Keratinocyte (primary cell): ENCODE results near the gene EHBP1. TPM values are rescaled to one million over a fixed set of nuclear protein-coding genes. Genes with fewer than 3 reads are reported as not detected.
"Not testable (repeated sequence)": the region's sequence is repeated elsewhere in the genome, so short reads cannot be mapped to it uniquely, and the experiment has no call there.

Source experiments
- DNase-seq: peaks from one replicate; pipeline ENCODE4 v3.0.0-alpha.2; 2011; ENCODE audit warnings: low read depth, missing footprints, low spot score
- FAIRE-seq: peaks from 2 replicates; lab custom pipeline; 2011; peaks lifted over from hg19 to GRCh38; lab: Jason Lieb, UNC
- H2AFZ ChIP-seq: 2 replicates; pipeline ENCODE4 v1.6.0; 2012; ENCODE audit warnings: low read length, control low read depth, inconsistent platforms; ENCODE audit not compliant: control insufficient read depth
- H3K27ac ChIP-seq: 2 replicates; pipeline ENCODE4 v1.5.1; 2011; ENCODE audit warnings: low read length; ENCODE audit not compliant: control insufficient read depth, insufficient read depth
- H3K27me3 ChIP-seq: 3 replicates; pipeline ENCODE4 v1.6.0; 2011; ENCODE audit warnings: low read length; ENCODE audit not compliant: control insufficient read depth, insufficient read depth; ENCODE audit errors: extremely low read depth
- H3K36me3 ChIP-seq, 2 experiments: 2 replicates in 1 of 2; 3 replicates in 1 of 2; pipeline ENCODE4 v1.5.1; 2011; ENCODE audit warnings: low read length in 2 of 2, mild to moderate bottlenecking in 1 of 2; ENCODE audit not compliant: control insufficient read depth in 2 of 2, insufficient read depth in 2 of 2; ENCODE audit errors: extremely low read depth in 1 of 2
- H3K4me1 ChIP-seq: 3 replicates; pipeline ENCODE4 v1.5.1; 2011; ENCODE audit warnings: low read length; ENCODE audit not compliant: control insufficient read depth, insufficient read depth; ENCODE audit errors: extremely low read depth
- H3K4me2 ChIP-seq: 3 replicates; pipeline ENCODE4 v1.6.0; 2011; ENCODE audit warnings: low read depth, low read length; ENCODE audit not compliant: control insufficient read depth, insufficient read depth; ENCODE audit errors: extremely low read depth
- H3K4me3 ChIP-seq, 3 experiments: fragments of 200-600 bp in 1 of 3; sonication (generic) in 1 of 3; 2 replicates in 2 of 3; 3 replicates in 1 of 3; pipeline ENCODE4 v1.5.1; 2011 to 2016; ENCODE audit warnings: low read length in 3 of 3, mild to moderate bottlenecking in 3 of 3, control low read depth in 2 of 3, inconsistent platforms in 1 of 3, low read depth in 1 of 3, mixed read lengths in 1 of 3, mixed run types in 1 of 3, moderate library complexity in 1 of 3; ENCODE audit not compliant: control insufficient read depth in 2 of 3, insufficient read depth in 2 of 3; ENCODE audit errors: extremely low read depth in 1 of 3
- H3K79me2 ChIP-seq: 2 replicates; pipeline ENCODE4 v1.6.0; 2012; ENCODE audit warnings: low read length; ENCODE audit not compliant: control insufficient read depth, insufficient read depth
- H3K9ac ChIP-seq: 3 replicates; pipeline ENCODE4 v1.6.0; 2011; ENCODE audit warnings: low read length; ENCODE audit not compliant: control insufficient read depth, insufficient read depth; ENCODE audit errors: extremely low read depth
- H3K9me1 ChIP-seq: 3 replicates; pipeline ENCODE4 v1.6.0; 2011; ENCODE audit warnings: low read length; ENCODE audit not compliant: control insufficient read depth, insufficient read depth; ENCODE audit errors: extremely low read depth
- H3K9me3 ChIP-seq: 2 replicates; pipeline ENCODE4 v1.5.1; 2012; ENCODE audit warnings: low read depth, low read length; ENCODE audit not compliant: control insufficient read depth
- H4K20me1 ChIP-seq: 3 replicates; pipeline ENCODE4 v1.6.0; 2011; ENCODE audit warnings: low read length; ENCODE audit not compliant: control insufficient read depth, insufficient read depth; ENCODE audit errors: extremely low read depth
- EZH2 ChIP-seq: IDR thresholded peaks from one replicate; pipeline ENCODE4 v1.6.1; 2012; ENCODE audit warnings: inconsistent platforms, mild to moderate bottlenecking, low read length, moderate library complexity
- dilution Hi-C: fragments of 300-500 bp; cut with MboI; formaldehyde crosslinking; loops from one replicate; pipeline ENCODE4 v1.7.0; 2020; ENCODE audit warnings: low sequenced_read_pairs; ENCODE audit not compliant: extremely low pct_ligation_motif_present
- polyA plus RNA-seq, 5 experiments: library from polyadenylated mRNA; depleted of rRNA in 3 of 5; stranded (reverse) in 3 of 5; stranded (forward) in 1 of 5; unstranded in 1 of 5; fragments of >200 nt; gene quantifications; 1 replicate in 1 of 5; 2 replicates in 3 of 5; 3 replicates in 1 of 5; pipeline versions ENCODE4 v1.2.1 to v1.2.3, GENCODE V29; 2011 to 2012; ENCODE audit warnings: missing spikeins in 2 of 5, low read depth in 1 of 5, low replicate concordance in 1 of 5
- TF ChIP-seq, protein P1 (sequence below), 3 experiments: IDR thresholded peaks in 1 of 3; conservative IDR thresholded peaks in 1 of 3; optimal IDR thresholded peaks in 1 of 3; 2 replicates in 2 of 3; 3 replicates in 1 of 3; pipeline versions ENCODE3 to v1.5.1; 2011; ENCODE audit warnings: low read length in 3 of 3, mild to moderate bottlenecking in 3 of 3, moderate library complexity in 2 of 3, control low read depth in 1 of 3, inconsistent platforms in 1 of 3; ENCODE audit not compliant: insufficient read depth in 2 of 3; ENCODE audit errors: extremely low read depth in 1 of 3

Gene EHBP1
- polyA plus RNA-seq, 1 donor (not counting 4 experiments of a cell fraction or from before 2014, with no cell fraction given): 59.0 TPM

DNA sequence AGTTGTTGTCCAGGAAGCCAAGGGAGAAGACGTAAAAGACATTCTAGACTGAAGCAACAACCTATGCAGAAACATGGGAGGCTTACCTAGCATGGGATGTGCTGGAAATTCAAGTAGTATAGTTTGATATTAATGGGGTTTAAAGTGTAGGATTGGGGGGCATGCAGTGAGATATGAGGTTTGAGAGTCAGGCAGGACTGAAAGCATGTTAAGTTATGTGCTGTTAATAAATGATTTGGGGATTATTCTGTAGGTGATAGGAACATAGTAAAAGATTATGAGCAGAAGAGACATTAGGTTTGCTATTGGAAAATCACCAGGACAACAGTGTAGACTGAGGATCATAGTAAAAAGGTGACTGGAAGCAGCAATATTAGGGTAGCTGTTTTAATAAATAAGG lies 3.2 kb downstream of the EHBP1 start:
- Histone ChIP-seq H3K9ac (no peak overlapping the region), H3K4me1 (peaks cover 21% of the 10 kb centered on the region), H4K20me1 (no peaks in the 10 kb centered on the region), H3K27me3 (no peaks in the 10 kb centered on the region), H3K27ac (no peak overlapping the region), H3K36me3 (peaks cover 4 to 33% of the 10 kb centered on the region in 2 experiments), H3K9me3 (peaks cover 3% of the 10 kb centered on the region), H3K4me2 (peak overlapping the region; percentile 70), H2AFZ (no peak overlapping the region), H3K4me3 (peak overlapping the region; percentile 93 to 96 (median 94)), H3K79me2 (peaks cover 75% of the 10 kb centered on the region), H3K9me1 (no peaks in the 10 kb centered on the region)
- FAIRE-seq (no peak), DNase-seq (no peak)
- TF ChIP-seq EZH2: no peak
- TF ChIP-seq, protein P1, sequence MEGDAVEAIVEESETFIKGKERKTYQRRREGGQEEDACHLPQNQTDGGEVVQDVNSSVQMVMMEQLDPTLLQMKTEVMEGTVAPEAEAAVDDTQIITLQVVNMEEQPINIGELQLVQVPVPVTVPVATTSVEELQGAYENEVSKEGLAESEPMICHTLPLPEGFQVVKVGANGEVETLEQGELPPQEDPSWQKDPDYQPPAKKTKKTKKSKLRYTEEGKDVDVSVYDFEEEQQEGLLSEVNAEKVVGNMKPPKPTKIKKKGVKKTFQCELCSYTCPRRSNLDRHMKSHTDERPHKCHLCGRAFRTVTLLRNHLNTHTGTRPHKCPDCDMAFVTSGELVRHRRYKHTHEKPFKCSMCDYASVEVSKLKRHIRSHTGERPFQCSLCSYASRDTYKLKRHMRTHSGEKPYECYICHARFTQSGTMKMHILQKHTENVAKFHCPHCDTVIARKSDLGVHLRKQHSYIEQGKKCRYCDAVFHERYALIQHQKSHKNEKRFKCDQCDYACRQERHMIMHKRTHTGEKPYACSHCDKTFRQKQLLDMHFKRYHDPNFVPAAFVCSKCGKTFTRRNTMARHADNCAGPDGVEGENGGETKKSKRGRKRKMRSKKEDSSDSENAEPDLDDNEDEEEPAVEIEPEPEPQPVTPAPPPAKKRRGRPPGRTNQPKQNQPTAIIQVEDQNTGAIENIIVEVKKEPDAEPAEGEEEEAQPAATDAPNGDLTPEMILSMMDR (optimal IDR thresholded peaks at IDR 0.05 in 1 of 3, IDR thresholded peaks at IDR 0.05 in 1 of 3, conservative IDR thresholded peaks at IDR 0.05 in 1 of 3; ENCODE audit: extremely low read depth in 1 of 3, insufficient read depth in 2 of 3, low read length in 3 of 3): no peak
- dilution Hi-C loops: loop anchor here (10.0 kb wide), 1 partner anchor 56 kb away; no protein-coding TSS in a partner anchor

DNA sequence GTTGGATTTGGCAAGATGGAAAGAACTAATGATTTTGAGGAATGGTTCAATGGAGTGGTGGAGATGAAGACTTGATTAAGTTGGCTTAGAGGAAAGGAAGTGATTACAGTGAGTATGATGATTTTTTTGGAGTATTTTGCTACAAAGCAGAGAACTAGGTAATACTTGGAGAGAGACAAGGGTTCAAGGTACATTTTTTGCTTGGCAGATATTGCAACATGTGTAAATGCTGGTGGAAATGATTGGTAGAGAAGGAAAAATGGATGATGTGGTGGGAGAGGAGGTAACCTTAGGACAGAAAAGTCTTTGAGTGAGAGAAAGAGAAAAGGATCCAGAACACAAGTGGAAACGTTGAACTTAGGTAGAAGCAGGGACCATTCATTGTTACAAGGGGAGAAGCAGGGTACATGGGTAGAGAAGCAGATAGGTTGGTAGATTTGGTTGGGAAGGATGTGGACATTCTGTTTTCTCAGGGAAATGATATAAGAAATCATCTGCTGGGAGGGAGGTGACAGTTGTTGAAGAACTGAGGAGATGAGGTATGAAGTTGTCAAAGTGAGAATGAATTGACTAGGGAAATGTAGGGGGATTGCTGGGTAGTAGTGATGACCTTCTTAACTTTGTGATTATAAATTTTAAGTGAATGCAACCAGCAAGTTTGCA lies 6.5 kb downstream of the EHBP1 start:
- no peaks in the 10 kb centered on the region for H3K27me3 ChIP-seq
- peaks cover 4 to 42% of the 10 kb centered on the region in 2 experiments for H3K36me3 ChIP-seq
- dilution Hi-C loops: no loop called here
- H3K4me2 ChIP-seq: no peak overlapping the region
- no peaks in the 10 kb centered on the region for H3K9me1 ChIP-seq
- H3K79me2 ChIP-seq: peaks cover 89% of the 10 kb centered on the region
- H3K27ac ChIP-seq: no peak overlapping the region
- FAIRE-seq: peak; percentile 36
- peaks cover 3% of the 10 kb centered on the region for H3K9me3 ChIP-seq
- no peak for DNase-seq
- no peak overlapping the region for H3K9ac ChIP-seq
- no peak for TF ChIP-seq EZH2
- TF ChIP-seq, protein P1 (optimal IDR thresholded peaks at IDR 0.05 in 1 of 3, IDR thresholded peaks at IDR 0.05 in 1 of 3, conservative IDR thresholded peaks at IDR 0.05 in 1 of 3; ENCODE audit: extremely low read depth in 1 of 3, insufficient read depth in 2 of 3, low read length in 3 of 3): no peak
- no peaks in the 10 kb centered on the region for H4K20me1 ChIP-seq
- H3K4me1 ChIP-seq: peaks cover 9% of the 10 kb centered on the region
- no peak overlapping the region for H3K4me3 ChIP-seq
- no peak overlapping the region for H2AFZ ChIP-seq

DNA sequence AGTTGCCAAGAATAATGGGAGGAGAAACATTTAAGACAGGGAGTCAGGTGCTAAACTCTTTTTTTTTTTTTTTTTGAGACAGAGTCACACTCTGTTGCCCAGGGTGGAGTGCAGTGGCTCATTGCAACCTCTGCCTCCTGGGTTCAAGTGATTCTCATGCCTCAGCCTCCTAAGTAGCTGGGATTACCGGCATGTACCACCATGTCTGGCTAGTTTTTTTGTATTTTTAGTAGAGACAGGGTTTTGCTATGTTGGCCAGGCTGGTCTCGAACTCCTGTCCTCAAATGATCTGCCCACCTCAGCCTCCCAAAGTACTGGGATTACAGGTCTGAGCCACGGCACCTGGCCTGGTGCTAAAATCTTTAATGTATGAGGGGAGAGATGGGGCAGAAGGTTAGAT lies 7.7 kb downstream of the EHBP1 start:
- DNase-seq, dilution Hi-C loops, H3K27me3 ChIP-seq, H3K27ac ChIP-seq, H3K9me3 ChIP-seq, H3K4me3 ChIP-seq, H3K4me2 ChIP-seq, FAIRE-seq, H2AFZ ChIP-seq, H3K4me1 ChIP-seq, H4K20me1 ChIP-seq, H3K9ac ChIP-seq, H3K9me1 ChIP-seq: not testable (repeated sequence)
- Histone ChIP-seq H3K36me3 (peaks cover 4 to 42% of the 10 kb centered on the region in 2 experiments), H3K79me2 (peaks cover 87% of the 10 kb centered on the region)
